SK-N-SH (cell line): ENCODE measurements around the gene KRTAP1-3. TPM values are rescaled to one million over a fixed set of nuclear protein-coding genes. Genes with fewer than 3 reads are reported as not detected.

Experiments
- CTCF ChIA-PET: fragments of 300-600, 350-600 bp; formaldehyde crosslinking; extraction: SDS; loops from one replicate; lab custom pipeline; 2021; lab: Yijun Ruan, JAX
- POLR2A ChIA-PET: fragments of 350-600 bp; sonication (Branson Sonifier 250); formaldehyde crosslinking; extraction: SDS; loops from one replicate; lab custom pipeline; 2020; ENCODE audit warnings: antibody characterized with exemption, inconsistent platforms; lab: Yijun Ruan, JAX
- DNase-seq: peaks from one replicate; pipeline ENCODE4 v3.0.0; 2012
- H2AFZ ChIP-seq: fragments of 200-600 bp; sonication (generic); 2 replicates; pipeline ENCODE4 v1.8.1; 2016; ENCODE audit warnings: antibody characterized with exemption, mild to moderate bottlenecking, low read depth
- H3F3A ChIP-seq: fragments of 200-600 bp; sonication (generic); replicated peaks from 2 replicates; pipeline ENCODE3; 2016; ENCODE audit warnings: antibody characterized with exemption, mild to moderate bottlenecking; ENCODE audit not compliant: insufficient read depth
- H3K27ac ChIP-seq, 2 experiments: fragments of 200-500 bp in 1 of 2; fragments of 200-600 bp in 1 of 2; sonication (Bioruptor generic) in 1 of 2; sonication (generic), shearing (Covaris generic) in 1 of 2; 2 replicates each; pipeline versions ENCODE4 v1.5.1 to v1.6.1; 2014 to 2016; ENCODE audit warnings: low read depth in 2 of 2, inconsistent platforms in 1 of 2, low read length in 1 of 2, mild to moderate bottlenecking in 1 of 2, mixed read lengths in 1 of 2
- H3K27me3 ChIP-seq: fragments of 200-600 bp; sonication (generic), shearing (Covaris generic); 2 replicates; pipeline ENCODE4 v1.6.1; 2016; ENCODE audit warnings: mixed run types; ENCODE audit not compliant: insufficient read depth
- H3K36me3 ChIP-seq, 2 experiments: fragments of 200-500 bp in 1 of 2; fragments of 200-600 bp in 1 of 2; sonication (Bioruptor generic) in 1 of 2; sonication (generic) in 1 of 2; replicated peaks in 1 of 2; 2 replicates each; pipeline versions ENCODE3 to v1.5.1; 2014 to 2016; ENCODE audit warnings: low read length in 1 of 2, mild to moderate bottlenecking in 1 of 2; ENCODE audit not compliant: insufficient read depth in 2 of 2, control insufficient read depth in 1 of 2
- H3K4me1 ChIP-seq, 2 experiments: fragments of 200-500 bp in 1 of 2; fragments of 200-600 bp in 1 of 2; sonication (Bioruptor generic) in 1 of 2; sonication (generic), shearing (Covaris generic) in 1 of 2; 2 replicates each; pipeline versions ENCODE4 v1.5.1 to v1.6.1; 2014 to 2016; ENCODE audit warnings: low read depth in 1 of 2, low read length in 1 of 2, mixed run types in 1 of 2; ENCODE audit not compliant: insufficient read depth in 2 of 2, control insufficient read depth in 1 of 2
- H3K4me2 ChIP-seq: fragments of 200-600 bp; sonication (generic), shearing (Covaris generic); 2 replicates; pipeline ENCODE4 v1.6.1; 2017; ENCODE audit warnings: mixed run types
- H3K4me3 ChIP-seq, 2 experiments: fragments of 200-500 bp in 1 of 2; fragments of 200-600 bp in 1 of 2; sonication (Bioruptor generic) in 1 of 2; sonication (generic), shearing (Covaris generic) in 1 of 2; 2 replicates each; pipeline versions ENCODE4 v1.5.1 to v1.8.1; 2014 to 2016; ENCODE audit warnings: low read depth in 2 of 2, inconsistent platforms in 1 of 2, low read length in 1 of 2, mild to moderate bottlenecking in 1 of 2, mixed read lengths in 1 of 2, moderate library complexity in 1 of 2
- H3K79me2 ChIP-seq: fragments of 200-600 bp; sonication (generic); 2 replicates; pipeline ENCODE4 v1.8.1; 2017; ENCODE audit warnings: mild to moderate bottlenecking; ENCODE audit not compliant: insufficient read depth
- H3K9ac ChIP-seq: fragments of 200-600 bp; sonication (generic); 2 replicates; pipeline ENCODE4 v1.6.1; 2017; ENCODE audit warnings: mixed run types
- H3K9me2 ChIP-seq: fragments of 200-600 bp; sonication (generic); 2 replicates; pipeline ENCODE4 v1.6.1; 2017; ENCODE audit warnings: mixed run types
- H3K9me3 ChIP-seq: fragments of 200-600 bp; sonication (generic); 2 replicates; pipeline ENCODE4 v1.6.1; 2017; ENCODE audit warnings: mixed run types, mild to moderate bottlenecking, moderate library complexity
- H4K20me1 ChIP-seq: fragments of 200-600 bp; sonication (generic); 2 replicates; pipeline ENCODE4 v1.6.1; 2017; ENCODE audit warnings: mild to moderate bottlenecking, mixed run types; ENCODE audit not compliant: insufficient read depth
- CHD2 ChIP-seq: fragments of 150-350 bp; IDR thresholded peaks from 2 replicates; pipeline ENCODE4 v1.6.1; 2018; ENCODE audit warnings: low read length; ENCODE audit not compliant: partially characterized antibody
- FOXM1 ChIP-seq: IDR thresholded peaks from 2 replicates; pipeline ENCODE4 v1.4.0; 2012; ENCODE audit warnings: low read depth, mild to moderate bottlenecking
- JUND ChIP-seq: IDR thresholded peaks from 2 replicates; pipeline ENCODE4 v1.4.0; 2012
- NFIC ChIP-seq: IDR thresholded peaks from 2 replicates; pipeline ENCODE4 v1.4.0; 2012; ENCODE audit warnings: borderline replicate concordance
- NRF1 ChIP-seq: IDR thresholded peaks from 2 replicates; pipeline ENCODE4 v1.6.1; 2012; ENCODE audit warnings: low read depth, mild to moderate bottlenecking, low read length
- POLR2AphosphoS5 ChIP-seq: IDR thresholded peaks from 2 replicates; pipeline ENCODE4 v1.6.1; 2012; ENCODE audit warnings: low read depth, low read length
- RAD21 ChIP-seq: IDR thresholded peaks from 2 replicates; pipeline ENCODE4 v1.6.1; 2012; ENCODE audit warnings: mild to moderate bottlenecking, low read length
- RCOR1 ChIP-seq: fragments of 150-350 bp; IDR thresholded peaks from 2 replicates; pipeline ENCODE4 v1.6.1; 2017; ENCODE audit warnings: antibody characterized with exemption, low read length
- SMC3 ChIP-seq: IDR thresholded peaks from 2 replicates; pipeline ENCODE4 v1.6.1; 2012; ENCODE audit warnings: low read depth, low read length, improper control_type of control experiment
- TAF1 ChIP-seq: IDR thresholded peaks from 2 replicates; pipeline ENCODE4 v1.6.1; 2012; ENCODE audit warnings: low read depth, mild to moderate bottlenecking, low read length, moderate library complexity, borderline replicate concordance
- TCF12 ChIP-seq: IDR thresholded peaks from 2 replicates; pipeline ENCODE4 v1.4.0; 2012
- YY1 ChIP-seq: IDR thresholded peaks from 2 replicates; pipeline ENCODE4 v1.4.0; 2012; ENCODE audit warnings: low read depth, mild to moderate bottlenecking
- WGBS: methylation state at CpG from one replicate; pipeline ENCODE4 v1.1.6; 2017; ENCODE audit warnings: low lambda C conversion rate; 5-methylcytosine and 5-hydroxymethylcytosine counted together
- polyA plus RNA-seq, 3 experiments: library from polyadenylated mRNA; depleted of rRNA; stranded (reverse); fragments of >200 nt; gene quantifications; 2 replicates each; pipeline ENCODE4 v1.2.3, GENCODE V29; 2012
- TF ChIP-seq, protein P1 (sequence below): fragments of 150-350 bp; IDR thresholded peaks from 2 replicates; pipeline ENCODE4 v1.6.1; 2017; ENCODE audit warnings: antibody characterized with exemption, low read length, low read depth, borderline replicate concordance
- TF ChIP-seq, protein P2 (sequence below): IDR thresholded peaks from 2 replicates; pipeline ENCODE4 v1.6.1; 2012; ENCODE audit warnings: mild to moderate bottlenecking, low read depth, low read length, moderate library complexity
- TF ChIP-seq, protein P3 (sequence below): fragments of 150-350 bp; IDR thresholded peaks from 2 replicates; pipeline ENCODE4 v1.6.1; 2016; ENCODE audit warnings: mild to moderate bottlenecking, low read depth, low read length
- TF ChIP-seq, protein P4 (sequence below): fragments of 200-600 bp; sonication (generic); IDR thresholded peaks from 2 replicates; pipeline ENCODE4 v1.6.1; 2017; ENCODE audit warnings: antibody characterized with exemption, mild to moderate bottlenecking, moderate library complexity
- TF ChIP-seq, protein P5 (sequence below): IDR thresholded peaks from 2 replicates; pipeline ENCODE4 v1.4.0; 2012; ENCODE audit warnings: low read depth, borderline replicate concordance

KRTAP1-3 gene
- polyA plus RNA-seq, 1 of the 3 experiments (the other 2 are of a cell fraction) = not detected

DNA sequence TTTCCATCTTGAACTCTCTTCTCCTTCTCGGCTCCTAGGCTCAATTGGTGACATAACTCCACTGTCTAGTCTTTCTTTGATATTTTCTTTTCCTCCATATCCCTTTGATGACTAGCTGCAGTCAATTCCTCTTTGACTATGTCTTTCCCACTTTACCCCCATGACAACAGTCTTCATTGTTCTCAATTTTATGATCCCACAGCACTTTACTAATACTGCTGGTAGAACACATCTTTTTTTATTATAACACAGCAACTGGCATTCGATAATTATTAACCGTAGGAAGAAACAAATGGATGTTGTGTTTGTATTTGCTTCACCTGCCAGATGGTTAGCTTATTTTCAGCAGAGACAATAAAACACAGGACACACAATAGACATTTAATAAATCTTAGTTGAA, 42.0 kb downstream of the KRTAP1-3 start:
- no peak for TF ChIP-seq RAD21
- TF ChIP-seq, protein P1, sequence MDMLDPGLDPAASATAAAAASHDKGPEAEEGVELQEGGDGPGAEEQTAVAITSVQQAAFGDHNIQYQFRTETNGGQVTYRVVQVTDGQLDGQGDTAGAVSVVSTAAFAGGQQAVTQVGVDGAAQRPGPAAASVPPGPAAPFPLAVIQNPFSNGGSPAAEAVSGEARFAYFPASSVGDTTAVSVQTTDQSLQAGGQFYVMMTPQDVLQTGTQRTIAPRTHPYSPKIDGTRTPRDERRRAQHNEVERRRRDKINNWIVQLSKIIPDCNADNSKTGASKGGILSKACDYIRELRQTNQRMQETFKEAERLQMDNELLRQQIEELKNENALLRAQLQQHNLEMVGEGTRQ = no peak
- no peaks in the 10 kb centered on the region for H3K79me2 ChIP-seq
- H3K9me3 ChIP-seq = no peaks in the 10 kb centered on the region
- H3K27ac ChIP-seq = no peak overlapping the region
- peaks cover 36% of the 10 kb centered on the region for H3K27me3 ChIP-seq
- DNase-seq = no peak
- H3K4me3 ChIP-seq = no peak overlapping the region
- ChIA-PET CTCF (no interaction called here), POLR2A (no interaction called here)
- no peak overlapping the region for H3K9ac ChIP-seq
- H4K20me1 ChIP-seq = no peaks in the 10 kb centered on the region
- H3K9me2 ChIP-seq = no peaks in the 10 kb centered on the region; the same call in 1 of the 2 replicates
- H2AFZ ChIP-seq = no peak overlapping the region
- no peaks in the 10 kb centered on the region for H3F3A ChIP-seq
- no peaks in the 10 kb centered on the region for H3K4me1 ChIP-seq
- no peak overlapping the region for H3K4me2 ChIP-seq
- H3K36me3 ChIP-seq = no peaks in the 10 kb centered on the region
- WGBS = 15% methylated on average over 3 of the region's 3 CpGs

DNA sequence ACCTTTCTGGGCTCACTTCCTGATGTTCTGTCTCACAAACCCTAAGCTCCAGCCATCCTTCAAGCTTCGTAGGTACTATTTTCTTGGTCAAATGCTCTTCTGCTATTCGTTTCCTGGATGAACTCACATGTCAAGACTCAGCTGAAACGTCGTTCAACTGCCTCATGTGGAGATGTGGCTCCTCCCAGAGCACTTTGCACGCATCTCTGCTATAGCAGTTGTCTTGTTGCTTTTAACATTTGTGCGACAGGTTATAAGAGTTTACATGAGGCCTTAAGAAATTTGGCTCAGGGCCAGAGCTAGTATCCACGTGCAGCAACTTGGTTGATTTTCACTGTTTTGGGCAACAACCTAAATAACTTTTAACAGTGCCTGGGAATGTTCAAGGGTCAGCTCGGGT, 47.8 kb downstream of the KRTAP1-3 start:
- H3K27me3 ChIP-seq = peaks cover 41% of the 10 kb centered on the region
- H3K36me3 ChIP-seq = no peaks in the 10 kb centered on the region
- H3K4me3 ChIP-seq = no peak overlapping the region
- no peaks in the 10 kb centered on the region for H3K4me1 ChIP-seq
- ChIA-PET POLR2A (no interaction called here), CTCF (interaction anchor here (1.2 kb wide), 1 partner anchor 23 kb away, joined by 3 read pairs; no protein-coding TSS in a partner anchor)
- H2AFZ ChIP-seq = no peak overlapping the region
- H4K20me1 ChIP-seq = no peaks in the 10 kb centered on the region
- H3K4me2 ChIP-seq = no peak overlapping the region
- no peak overlapping the region for H3K9ac ChIP-seq
- TF ChIP-seq, protein P2, sequence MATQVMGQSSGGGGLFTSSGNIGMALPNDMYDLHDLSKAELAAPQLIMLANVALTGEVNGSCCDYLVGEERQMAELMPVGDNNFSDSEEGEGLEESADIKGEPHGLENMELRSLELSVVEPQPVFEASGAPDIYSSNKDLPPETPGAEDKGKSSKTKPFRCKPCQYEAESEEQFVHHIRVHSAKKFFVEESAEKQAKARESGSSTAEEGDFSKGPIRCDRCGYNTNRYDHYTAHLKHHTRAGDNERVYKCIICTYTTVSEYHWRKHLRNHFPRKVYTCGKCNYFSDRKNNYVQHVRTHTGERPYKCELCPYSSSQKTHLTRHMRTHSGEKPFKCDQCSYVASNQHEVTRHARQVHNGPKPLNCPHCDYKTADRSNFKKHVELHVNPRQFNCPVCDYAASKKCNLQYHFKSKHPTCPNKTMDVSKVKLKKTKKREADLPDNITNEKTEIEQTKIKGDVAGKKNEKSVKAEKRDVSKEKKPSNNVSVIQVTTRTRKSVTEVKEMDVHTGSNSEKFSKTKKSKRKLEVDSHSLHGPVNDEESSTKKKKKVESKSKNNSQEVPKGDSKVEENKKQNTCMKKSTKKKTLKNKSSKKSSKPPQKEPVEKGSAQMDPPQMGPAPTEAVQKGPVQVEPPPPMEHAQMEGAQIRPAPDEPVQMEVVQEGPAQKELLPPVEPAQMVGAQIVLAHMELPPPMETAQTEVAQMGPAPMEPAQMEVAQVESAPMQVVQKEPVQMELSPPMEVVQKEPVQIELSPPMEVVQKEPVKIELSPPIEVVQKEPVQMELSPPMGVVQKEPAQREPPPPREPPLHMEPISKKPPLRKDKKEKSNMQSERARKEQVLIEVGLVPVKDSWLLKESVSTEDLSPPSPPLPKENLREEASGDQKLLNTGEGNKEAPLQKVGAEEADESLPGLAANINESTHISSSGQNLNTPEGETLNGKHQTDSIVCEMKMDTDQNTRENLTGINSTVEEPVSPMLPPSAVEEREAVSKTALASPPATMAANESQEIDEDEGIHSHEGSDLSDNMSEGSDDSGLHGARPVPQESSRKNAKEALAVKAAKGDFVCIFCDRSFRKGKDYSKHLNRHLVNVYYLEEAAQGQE = no peak
- TF ChIP-seq FOXM1 (no peak), NFIC (no peak), TAF1 (no peak), TCF12 (no peak), NRF1 (no peak), POLR2AphosphoS5 (no peak), RAD21 (no peak), CHD2 (no peak), SMC3 (no peak), JUND (no peak), YY1 (no peak), RCOR1 (no peak)
- TF ChIP-seq, protein P3, sequence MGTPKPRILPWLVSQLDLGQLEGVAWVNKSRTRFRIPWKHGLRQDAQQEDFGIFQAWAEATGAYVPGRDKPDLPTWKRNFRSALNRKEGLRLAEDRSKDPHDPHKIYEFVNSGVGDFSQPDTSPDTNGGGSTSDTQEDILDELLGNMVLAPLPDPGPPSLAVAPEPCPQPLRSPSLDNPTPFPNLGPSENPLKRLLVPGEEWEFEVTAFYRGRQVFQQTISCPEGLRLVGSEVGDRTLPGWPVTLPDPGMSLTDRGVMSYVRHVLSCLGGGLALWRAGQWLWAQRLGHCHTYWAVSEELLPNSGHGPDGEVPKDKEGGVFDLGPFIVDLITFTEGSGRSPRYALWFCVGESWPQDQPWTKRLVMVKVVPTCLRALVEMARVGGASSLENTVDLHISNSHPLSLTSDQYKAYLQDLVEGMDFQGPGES = no peak
- TF ChIP-seq, protein P4, sequence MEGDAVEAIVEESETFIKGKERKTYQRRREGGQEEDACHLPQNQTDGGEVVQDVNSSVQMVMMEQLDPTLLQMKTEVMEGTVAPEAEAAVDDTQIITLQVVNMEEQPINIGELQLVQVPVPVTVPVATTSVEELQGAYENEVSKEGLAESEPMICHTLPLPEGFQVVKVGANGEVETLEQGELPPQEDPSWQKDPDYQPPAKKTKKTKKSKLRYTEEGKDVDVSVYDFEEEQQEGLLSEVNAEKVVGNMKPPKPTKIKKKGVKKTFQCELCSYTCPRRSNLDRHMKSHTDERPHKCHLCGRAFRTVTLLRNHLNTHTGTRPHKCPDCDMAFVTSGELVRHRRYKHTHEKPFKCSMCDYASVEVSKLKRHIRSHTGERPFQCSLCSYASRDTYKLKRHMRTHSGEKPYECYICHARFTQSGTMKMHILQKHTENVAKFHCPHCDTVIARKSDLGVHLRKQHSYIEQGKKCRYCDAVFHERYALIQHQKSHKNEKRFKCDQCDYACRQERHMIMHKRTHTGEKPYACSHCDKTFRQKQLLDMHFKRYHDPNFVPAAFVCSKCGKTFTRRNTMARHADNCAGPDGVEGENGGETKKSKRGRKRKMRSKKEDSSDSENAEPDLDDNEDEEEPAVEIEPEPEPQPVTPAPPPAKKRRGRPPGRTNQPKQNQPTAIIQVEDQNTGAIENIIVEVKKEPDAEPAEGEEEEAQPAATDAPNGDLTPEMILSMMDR = no peak
- TF ChIP-seq, protein P5, sequence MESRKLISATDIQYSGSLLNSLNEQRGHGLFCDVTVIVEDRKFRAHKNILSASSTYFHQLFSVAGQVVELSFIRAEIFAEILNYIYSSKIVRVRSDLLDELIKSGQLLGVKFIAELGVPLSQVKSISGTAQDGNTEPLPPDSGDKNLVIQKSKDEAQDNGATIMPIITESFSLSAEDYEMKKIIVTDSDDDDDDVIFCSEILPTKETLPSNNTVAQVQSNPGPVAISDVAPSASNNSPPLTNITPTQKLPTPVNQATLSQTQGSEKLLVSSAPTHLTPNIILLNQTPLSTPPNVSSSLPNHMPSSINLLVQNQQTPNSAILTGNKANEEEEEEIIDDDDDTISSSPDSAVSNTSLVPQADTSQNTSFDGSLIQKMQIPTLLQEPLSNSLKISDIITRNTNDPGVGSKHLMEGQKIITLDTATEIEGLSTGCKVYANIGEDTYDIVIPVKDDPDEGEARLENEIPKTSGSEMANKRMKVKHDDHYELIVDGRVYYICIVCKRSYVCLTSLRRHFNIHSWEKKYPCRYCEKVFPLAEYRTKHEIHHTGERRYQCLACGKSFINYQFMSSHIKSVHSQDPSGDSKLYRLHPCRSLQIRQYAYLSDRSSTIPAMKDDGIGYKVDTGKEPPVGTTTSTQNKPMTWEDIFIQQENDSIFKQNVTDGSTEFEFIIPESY = no peak
- no peaks in the 10 kb centered on the region for H3F3A ChIP-seq
- no peak for DNase-seq
- H3K27ac ChIP-seq = no peak overlapping the region
- no peaks in the 10 kb centered on the region for H3K9me3 ChIP-seq
- WGBS = 26% methylated on average over 8 of the region's 8 CpGs
- H3K79me2 ChIP-seq = no peaks in the 10 kb centered on the region
- no peaks in the 10 kb centered on the region; the same call in 1 of the 2 replicates for H3K9me2 ChIP-seq
